ENCODE measurements around the gene MGAT5.

The MGAT5 gene

DNA sequence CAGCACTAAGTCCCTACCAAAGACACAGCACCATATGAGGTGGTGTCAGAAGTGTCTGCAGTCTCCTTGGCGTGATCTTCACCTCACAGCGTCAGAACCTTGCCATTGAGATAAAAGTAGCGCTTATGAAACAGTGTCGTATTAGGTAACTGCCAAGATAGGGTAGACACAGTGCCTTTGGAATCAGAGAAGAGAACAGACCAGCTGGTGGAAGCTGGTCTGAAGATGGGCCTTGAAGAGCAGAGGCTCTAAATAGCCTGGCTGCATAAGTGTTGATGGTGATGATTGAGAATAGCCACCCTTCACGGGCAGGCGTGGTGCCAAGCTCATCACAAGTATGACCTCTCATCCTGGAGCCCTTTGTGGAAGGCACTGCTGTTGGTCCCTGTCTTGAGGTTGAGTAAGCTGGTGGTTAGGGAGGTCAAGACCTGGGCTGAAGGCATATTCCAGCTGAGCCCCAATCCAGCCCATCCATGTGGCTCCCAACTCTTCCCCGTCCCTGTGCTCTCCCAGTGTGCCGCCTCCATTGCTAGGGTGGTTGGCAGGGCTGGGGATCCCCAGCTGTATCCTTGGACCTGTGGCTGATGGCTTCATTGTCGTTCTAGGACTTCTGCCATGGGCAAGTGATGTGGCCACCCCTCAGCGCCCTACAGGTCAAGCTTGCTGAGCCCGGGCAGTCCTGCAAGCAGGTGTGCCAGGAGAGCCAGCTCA lies 187.4 kb downstream of the MGAT5 start:
- FAIRE-seq, result no peak
- no peak for DNase-seq (ENCODE audit: insufficient read length, low spot score)

DNA sequence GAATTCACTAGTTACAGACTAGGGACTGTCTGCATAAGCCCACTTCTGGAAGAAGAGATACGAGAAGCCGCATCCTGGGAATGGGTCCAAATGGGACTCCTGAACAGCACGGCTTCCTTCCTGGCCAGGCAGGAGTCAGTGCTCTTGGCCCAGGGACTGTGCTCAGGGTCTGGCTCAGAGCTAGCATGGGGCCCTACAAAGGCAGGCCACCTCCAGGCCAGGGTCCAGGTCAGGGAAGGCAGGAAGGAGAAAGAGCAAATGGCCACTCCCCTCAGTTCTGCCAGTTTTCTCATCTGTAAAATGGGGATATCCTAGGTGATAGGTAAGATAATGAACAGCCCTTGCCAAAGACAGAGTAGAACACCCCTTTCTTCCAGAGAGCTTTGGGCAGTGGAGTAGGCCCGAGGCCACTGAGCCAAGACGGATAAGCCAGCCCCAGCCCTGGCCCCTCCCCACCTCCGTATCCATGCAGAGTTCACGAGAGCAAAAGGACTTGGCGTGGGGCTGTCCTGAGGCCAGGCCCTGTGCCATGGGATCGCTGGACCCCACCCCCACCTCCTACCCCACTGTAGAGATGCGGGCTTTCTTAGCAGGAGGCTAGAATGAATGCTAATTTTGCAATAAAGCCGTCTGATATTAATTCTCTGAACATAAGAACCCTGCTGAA lies 190.1 kb downstream of the MGAT5 start:
- no peak for FAIRE-seq

DNA sequence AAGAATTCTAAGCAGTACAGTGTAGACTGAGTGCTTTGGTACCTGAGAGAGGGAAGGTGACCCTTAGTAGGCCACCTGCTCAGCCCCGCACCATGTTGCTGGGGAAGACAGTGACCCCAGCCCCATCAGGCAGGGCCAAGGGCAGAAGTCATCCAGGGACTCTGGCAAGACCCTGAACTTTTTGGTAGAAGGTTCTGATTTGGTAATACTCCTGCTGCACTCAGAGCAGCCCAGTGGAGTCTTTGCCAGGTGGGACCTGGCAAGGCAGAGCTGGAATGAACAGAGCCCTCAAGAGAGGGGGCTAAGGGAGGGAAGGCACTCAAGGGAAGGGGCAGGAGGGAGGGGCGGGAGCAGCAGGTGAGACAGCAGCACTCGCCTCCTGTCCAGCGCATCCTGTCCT lies 191.2 kb downstream of the MGAT5 start:
- no peak for FAIRE-seq
- no peak for DNase-seq (ENCODE audit: insufficient read length, low spot score)

More for the DNA sequence above, 190.1 kb downstream of the MGAT5 start:
- DNase-seq (ENCODE audit: insufficient read length, low spot score), result no peak

DNA sequence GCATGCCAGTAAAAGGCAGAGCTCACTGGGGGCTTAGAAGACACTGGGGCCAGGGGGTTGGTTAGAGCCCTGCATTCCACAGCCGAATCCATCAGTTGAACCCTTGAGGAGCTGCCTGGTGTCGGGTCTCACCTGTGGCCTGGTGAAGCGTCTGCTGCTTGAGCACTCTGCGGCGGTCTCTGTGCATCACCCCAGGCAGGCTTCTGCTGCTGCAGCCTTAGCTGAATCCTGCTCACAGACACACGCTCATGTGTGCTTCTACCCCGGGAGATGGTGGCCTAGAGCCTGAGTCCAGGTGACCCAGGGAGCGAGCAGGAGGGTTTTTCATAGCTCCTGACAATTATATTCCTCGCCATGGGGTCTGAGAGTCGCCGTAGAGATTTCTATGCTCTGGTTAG lies 192.1 kb downstream of the MGAT5 start:
- DNase-seq (ENCODE audit: insufficient read length, low spot score), result no peak

DNA sequence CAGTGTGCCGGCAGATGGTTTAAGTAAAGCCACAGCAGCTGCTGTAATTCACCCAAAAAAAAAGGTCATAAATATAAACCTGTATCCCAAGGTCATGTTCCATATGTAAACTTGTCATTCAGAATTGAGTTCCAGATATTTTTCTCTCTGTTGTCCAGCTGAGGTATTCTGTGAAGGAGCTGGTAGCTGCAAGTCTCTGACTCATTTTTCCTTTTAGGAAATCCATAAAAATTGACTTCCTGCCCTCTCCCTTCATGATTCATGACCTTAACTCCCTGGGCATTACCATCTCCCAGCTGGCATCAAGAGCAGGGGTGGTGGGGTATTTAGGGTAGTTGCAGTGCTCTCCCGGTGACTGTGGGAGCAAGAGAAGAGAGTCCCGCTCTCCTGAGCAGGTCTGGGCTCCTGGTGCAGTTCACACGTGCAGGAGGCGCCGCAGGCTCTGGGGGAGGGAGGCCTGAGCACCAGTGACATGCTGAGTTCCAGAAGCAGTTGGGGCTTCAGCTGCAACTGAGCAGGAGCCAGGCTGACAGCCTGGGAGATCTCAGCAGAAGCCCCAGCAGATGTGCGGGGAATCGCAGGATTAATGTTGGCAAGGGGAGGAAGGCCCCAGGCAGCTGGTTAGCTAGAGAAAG lies 192.6 kb downstream of the MGAT5 start:
- no peak for DNase-seq (ENCODE audit: insufficient read length, low spot score)
- FAIRE-seq, result no peak

More for the DNA sequence above, 192.1 kb downstream of the MGAT5 start:
- no peak for FAIRE-seq

DNA sequence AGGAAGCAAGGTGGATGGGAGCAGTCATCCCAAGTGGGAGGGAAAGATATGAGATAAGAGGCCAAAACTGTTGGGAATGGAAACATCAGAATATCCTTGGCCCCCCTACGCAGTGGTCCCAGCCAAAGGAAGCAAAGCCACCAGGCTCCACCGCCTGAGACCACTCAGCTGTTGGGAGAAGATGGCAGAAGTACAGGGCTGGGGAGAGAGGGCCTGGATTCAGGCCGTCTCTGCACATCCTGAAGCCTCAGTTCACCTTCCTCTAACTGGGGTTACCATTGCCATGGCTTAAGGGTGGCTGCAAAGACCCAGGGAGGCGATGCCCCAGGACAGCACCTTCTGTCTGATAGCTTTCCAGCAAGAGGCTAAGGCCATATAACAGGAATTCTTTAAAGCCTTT lies 193.8 kb downstream of the MGAT5 start:
- no peak for FAIRE-seq
- DNase-seq (ENCODE audit: insufficient read length, low spot score), result no peak

- DNase-seq (ENCODE audit: insufficient read length, low spot score), result no peak
- FAIRE-seq, result no peak
Measured at GRCh38 chr2:134448650-134449049, 194.8 kb downstream of the MGAT5 start.

GRCh38 chr2:134449157-134449556 lies 195.3 kb downstream of the MGAT5 start:
- FAIRE-seq, result no peak
- DNase-seq (ENCODE audit: insufficient read length, low spot score), result no peak

GRCh38 chr2:134449751-134450513 lies 196.1 kb downstream of the MGAT5 start:
- DNase-seq (ENCODE audit: insufficient read length, low spot score) (no peak), FAIRE-seq (no peak)

DNA sequence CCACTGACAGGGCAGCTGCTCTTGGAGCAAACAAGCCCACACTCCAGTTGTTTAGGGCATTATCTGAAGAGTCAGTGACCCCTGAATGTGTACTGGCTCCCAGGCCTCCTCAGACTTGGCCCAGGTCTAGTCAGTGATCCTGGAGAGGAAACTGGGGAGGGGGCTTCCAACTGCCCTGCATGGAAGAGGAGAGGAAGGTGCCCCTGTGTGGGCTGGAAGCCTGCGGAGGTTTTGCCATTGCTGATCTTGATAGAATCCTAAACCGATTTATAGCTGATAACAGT lies 197.4 kb downstream of the MGAT5 start:
- no peak for DNase-seq (ENCODE audit: insufficient read length, low spot score)
- FAIRE-seq, result no peak

DNA sequence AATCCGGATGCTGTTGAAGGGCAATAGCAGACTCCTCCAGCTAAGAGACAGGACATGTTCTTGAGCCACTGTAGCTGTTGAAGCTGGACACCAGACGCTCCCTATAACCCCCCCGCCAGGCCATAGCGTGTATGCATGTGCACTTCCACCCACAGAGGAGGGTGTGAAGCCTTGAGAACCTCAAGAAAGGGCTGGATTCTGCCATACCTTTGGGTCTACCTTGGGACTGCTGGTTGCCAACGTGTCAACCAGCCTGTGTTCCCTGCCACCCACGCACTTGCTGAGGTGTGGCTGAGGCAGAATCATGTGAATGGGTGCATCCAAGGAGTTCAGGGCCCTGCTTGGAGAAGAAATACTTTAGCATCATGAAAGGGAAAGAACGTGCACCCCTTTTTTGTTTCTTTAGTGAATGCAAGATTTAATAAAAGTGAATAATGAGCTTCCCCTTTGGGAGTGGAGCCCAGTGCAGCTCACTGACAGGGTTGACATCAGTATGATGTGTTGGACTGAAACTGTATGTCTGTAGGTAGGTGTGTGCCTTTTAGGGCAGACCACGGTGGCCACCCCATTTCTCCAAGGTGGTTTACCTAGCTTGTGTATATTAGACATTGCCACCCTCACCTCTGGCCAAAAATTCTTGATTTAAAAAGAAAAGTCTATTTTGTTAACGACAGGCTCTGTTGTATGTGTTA lies 198.3 kb downstream of the MGAT5 start:
- FAIRE-seq, result no peak

DNA sequence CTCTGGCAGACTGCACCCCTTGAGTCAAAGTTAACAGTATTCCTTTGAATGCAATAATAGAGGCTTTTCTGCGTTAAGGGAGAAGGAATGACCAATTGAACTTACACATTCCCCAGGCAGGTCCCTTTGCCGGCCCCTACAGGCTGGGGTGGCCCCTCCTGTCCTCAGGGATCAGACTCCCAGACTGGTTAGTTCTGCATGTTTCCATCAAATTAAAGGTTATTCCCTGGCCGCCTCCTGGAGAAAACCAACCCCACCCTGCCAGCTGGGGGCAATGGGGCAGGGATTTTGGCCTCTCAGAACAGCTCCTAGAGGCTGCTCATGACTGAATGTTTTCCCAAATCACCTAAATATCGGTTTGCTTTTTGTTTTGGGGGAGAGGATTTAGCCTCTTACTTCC lies 199.6 kb downstream of the MGAT5 start:
- no peak for FAIRE-seq
- no peak for DNase-seq (ENCODE audit: insufficient read length, low spot score)

More for the DNA sequence above, 198.3 kb downstream of the MGAT5 start:
- DNase-seq (ENCODE audit: insufficient read length, low spot score), result no peak

DNA sequence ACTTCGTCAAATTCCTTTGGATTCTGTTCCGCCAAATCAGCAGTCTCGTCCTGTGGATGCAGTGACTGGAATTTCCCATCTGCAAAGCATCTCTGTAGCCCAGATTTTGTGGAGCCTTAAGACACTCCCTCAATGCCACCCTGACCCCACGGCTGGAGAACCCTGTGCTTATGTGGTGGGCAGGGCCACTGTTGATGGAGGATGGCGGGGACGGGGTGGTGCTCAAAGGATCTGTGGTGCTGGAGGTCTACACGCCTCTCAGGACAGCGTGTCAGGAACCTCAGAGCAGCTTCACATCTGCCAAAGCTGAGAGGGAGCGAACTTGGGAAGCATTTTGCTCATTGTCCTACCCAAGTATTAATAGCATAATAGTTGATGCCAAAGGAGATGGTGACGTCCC lies 200.1 kb downstream of the MGAT5 start:
- DNase-seq (ENCODE audit: insufficient read length, low spot score) (no peak), FAIRE-seq (no peak)

GRCh38 chr2:134454426-134454825 lies 200.6 kb downstream of the MGAT5 start:
- FAIRE-seq, result no peak
- no peak for DNase-seq (ENCODE audit: insufficient read length, low spot score)

DNA sequence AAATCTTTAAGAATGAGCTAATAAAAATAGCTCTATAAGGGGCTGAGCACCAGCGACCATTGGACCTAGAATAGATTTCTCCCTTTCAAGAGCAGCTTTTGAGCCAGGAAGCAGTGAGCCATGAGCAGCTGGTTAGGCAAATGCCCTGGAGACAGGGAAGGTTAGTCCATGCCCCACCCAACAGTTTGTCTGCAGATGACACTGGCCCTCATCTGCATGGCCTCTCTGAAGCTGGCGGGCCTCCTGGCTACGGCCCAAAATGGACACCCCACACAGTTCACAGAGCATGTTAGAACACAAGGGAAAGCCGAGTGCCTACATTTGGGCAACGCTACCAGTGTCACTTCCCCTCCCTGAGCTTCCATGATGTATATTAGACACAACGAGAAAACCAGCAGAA lies 201.1 kb downstream of the MGAT5 start:
- FAIRE-seq, result no peak
- DNase-seq (ENCODE audit: insufficient read length, low spot score), result no peak

GRCh38 chr2:134455426-134455825 lies 201.6 kb downstream of the MGAT5 start:
- no peak for DNase-seq (ENCODE audit: insufficient read length, low spot score)
- no peak for FAIRE-seq

- FAIRE-seq (no peak), DNase-seq (ENCODE audit: insufficient read length, low spot score) (no peak)
Measured at GRCh38 chr2:134457353-134457752, 203.5 kb downstream of the MGAT5 start.

- no peak for FAIRE-seq
- DNase-seq (ENCODE audit: insufficient read length, low spot score), result no peak
Measured at GRCh38 chr2:134457765-134458472, 204.0 kb downstream of the MGAT5 start.

GRCh38 chr2:134458473-134458853 lies 204.6 kb downstream of the MGAT5 start:
- no peak for FAIRE-seq
- DNase-seq (ENCODE audit: insufficient read length, low spot score), result no peak

DNA sequence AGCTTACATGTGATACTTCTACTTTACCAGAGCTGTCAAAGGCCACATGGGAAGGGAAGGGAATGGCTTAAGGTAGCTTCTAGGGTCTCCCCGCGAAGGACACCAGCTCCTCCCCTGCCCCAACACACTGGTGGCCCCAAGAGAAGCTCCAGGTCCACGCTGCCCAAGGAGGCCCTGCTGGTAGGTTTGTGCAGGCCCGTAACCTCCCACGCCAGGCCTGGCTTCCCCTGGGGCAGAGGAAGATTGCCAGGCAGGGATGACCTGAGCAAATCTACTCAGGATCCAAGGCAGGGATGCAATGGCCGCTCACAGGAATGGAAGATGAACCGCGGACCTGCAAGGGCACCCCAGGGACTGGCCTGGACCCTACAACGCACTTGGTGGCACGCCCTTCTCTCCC lies 205.1 kb downstream of the MGAT5 start:
- DNase-seq (ENCODE audit: insufficient read length, low spot score), result no peak
- no peak for FAIRE-seq
